H9 (cell line): ENCODE measurements around the gene KDM5B. TPM values are rescaled to one million over a fixed set of nuclear protein-coding genes. Genes with fewer than 3 reads are reported as not detected.

Experiments
- DNase-seq: peaks from one replicate; pipeline ENCODE4 v3.0.0-alpha.2; 2017
- H2AFZ ChIP-seq: one replicate; pipeline ENCODE4 v1.6.1; 2013; ENCODE audit warnings: mild to moderate bottlenecking, low read length, control low read depth, moderate library complexity
- H2AK5ac ChIP-seq: 2 replicates; pipeline ENCODE4 v1.6.1; 2013; ENCODE audit warnings: low read length, control low read depth, mixed read lengths; ENCODE audit not compliant: insufficient read length
- H2BK120ac ChIP-seq: one replicate; pipeline ENCODE4 v1.6.1; 2013; ENCODE audit warnings: low read depth, mild to moderate bottlenecking, low read length, control low read depth, inconsistent platforms; ENCODE audit not compliant: poor library complexity, severe bottlenecking
- H2BK12ac ChIP-seq: 2 replicates; pipeline ENCODE4 v1.6.1; 2013; ENCODE audit warnings: low read length, control low read depth, mixed read lengths, low read depth; ENCODE audit not compliant: insufficient read length
- H2BK15ac ChIP-seq: 2 replicates; pipeline ENCODE4 v1.6.1; 2013; ENCODE audit warnings: low read depth, low read length, control low read depth
- H2BK20ac ChIP-seq: one replicate; pipeline ENCODE4 v1.6.1; 2013; ENCODE audit warnings: low read depth, mild to moderate bottlenecking, low read length, control low read depth, inconsistent platforms; ENCODE audit not compliant: poor library complexity, severe bottlenecking
- H2BK5ac ChIP-seq: 2 replicates; pipeline ENCODE4 v1.6.1; 2013; ENCODE audit warnings: low read length, control low read depth, mixed read lengths; ENCODE audit not compliant: insufficient read length
- H3K14ac ChIP-seq: 2 replicates; pipeline ENCODE4 v1.6.1; 2013; ENCODE audit warnings: low read length, control low read depth; ENCODE audit not compliant: insufficient read depth
- H3K18ac ChIP-seq: 2 replicates; pipeline ENCODE4 v1.6.1; 2013; ENCODE audit warnings: low read depth, mild to moderate bottlenecking, mixed read lengths, low read length, control low read depth; ENCODE audit not compliant: insufficient read length
- H3K23ac ChIP-seq: 2 replicates; pipeline ENCODE4 v1.6.1; 2013; ENCODE audit warnings: low read length, control low read depth, mixed read lengths, low read depth; ENCODE audit not compliant: insufficient read length
- H3K23me2 ChIP-seq: 2 replicates; pipeline ENCODE4 v1.6.1; 2013; ENCODE audit warnings: low read depth, mild to moderate bottlenecking, mixed read lengths, low read length, control low read depth; ENCODE audit not compliant: insufficient read length, poor library complexity, severe bottlenecking
- H3K27ac ChIP-seq: 2 replicates; pipeline ENCODE4 v1.5.1; 2013; ENCODE audit warnings: low read length, control low read depth, mixed read lengths, low read depth; ENCODE audit not compliant: insufficient read length
- H3K27me3 ChIP-seq: 2 replicates; pipeline ENCODE4 v1.6.1; 2013; ENCODE audit warnings: low read length, control low read depth, inconsistent platforms; ENCODE audit not compliant: insufficient read depth
- H3K4ac ChIP-seq: 2 replicates; pipeline ENCODE4 v1.6.1; 2013; ENCODE audit warnings: low read depth, mild to moderate bottlenecking, control low read depth, inconsistent platforms, low read length, moderate library complexity
- H3K4me1 ChIP-seq: 2 replicates; pipeline ENCODE4 v1.6.1; 2013; ENCODE audit warnings: low read length, control low read depth, inconsistent platforms; ENCODE audit not compliant: insufficient read depth
- H3K4me2 ChIP-seq: 2 replicates; pipeline ENCODE4 v1.6.1; 2013; ENCODE audit warnings: low read length, control low read depth, mixed read lengths; ENCODE audit not compliant: insufficient read length, insufficient read depth
- H3K56ac ChIP-seq: 2 replicates; pipeline ENCODE4 v1.6.1; 2013; ENCODE audit warnings: low read depth, mild to moderate bottlenecking, mixed read lengths, low read length, control low read depth; ENCODE audit not compliant: insufficient read length
- H3K79me1 ChIP-seq: 2 replicates; pipeline ENCODE4 v1.6.1; 2013; ENCODE audit warnings: low read depth, mild to moderate bottlenecking, moderate library complexity, low read length, control low read depth, inconsistent platforms; ENCODE audit not compliant: insufficient read depth, poor library complexity, severe bottlenecking
- H3K79me2 ChIP-seq: 2 replicates; pipeline ENCODE4 v1.6.1; 2013; ENCODE audit warnings: low read length, control low read depth, inconsistent platforms; ENCODE audit not compliant: insufficient read depth
- H3K9ac ChIP-seq: 2 replicates; pipeline ENCODE4 v1.6.1; 2013; ENCODE audit warnings: low read length, control low read depth, mixed read lengths; ENCODE audit not compliant: insufficient read length; ENCODE audit errors: extremely low read depth
- H3K9me3 ChIP-seq: one replicate; pipeline ENCODE4 v1.6.1; 2013; ENCODE audit warnings: low read depth, low read length, inconsistent platforms; ENCODE audit not compliant: control insufficient read depth
- H3T11ph ChIP-seq: one replicate; pipeline ENCODE4 v1.6.1; 2013; ENCODE audit warnings: mild to moderate bottlenecking, low read length, control low read depth, inconsistent platforms
- H4K20me1 ChIP-seq: one replicate; pipeline ENCODE4 v1.6.1; 2013; ENCODE audit not compliant: control insufficient read depth, insufficient read length, insufficient read depth
- H4K5ac ChIP-seq: 2 replicates; pipeline ENCODE4 v1.6.1; 2013; ENCODE audit warnings: low read depth, mild to moderate bottlenecking, mixed read lengths, low read length, control low read depth; ENCODE audit not compliant: insufficient read length
- H4K8ac ChIP-seq: replicated peaks from 2 replicates; pipeline ENCODE4 v1.6.1; 2013; ENCODE audit warnings: low read length, control low read depth, mixed read lengths, low read depth; ENCODE audit not compliant: insufficient read length
- H4K91ac ChIP-seq: 2 replicates; pipeline ENCODE4 v1.6.1; 2013; ENCODE audit warnings: low read depth, mild to moderate bottlenecking, moderate library complexity, mixed read lengths, low read length, control low read depth; ENCODE audit not compliant: insufficient read length
- H3K27ac Mint-ChIP-seq, 3 experiments: 2 replicates in 2 of 3; 3 replicates in 1 of 3; pipeline ENCODE4 v1.8.0; 2020 to 2021; ENCODE audit warnings: mixed read lengths in 3 of 3, mild to moderate bottlenecking in 1 of 3, moderate library complexity in 1 of 3
- H3K27me3 Mint-ChIP-seq: 2 replicates; pipeline ENCODE4 v1.8.0; 2021; ENCODE audit warnings: low read depth, mild to moderate bottlenecking, moderate library complexity, mixed read lengths
- H3K36me3 Mint-ChIP-seq, 3 experiments: 2 replicates in 2 of 3; 3 replicates in 1 of 3; pipeline ENCODE4 v1.8.0; 2020 to 2021; ENCODE audit warnings: low read depth in 3 of 3, mixed read lengths in 3 of 3; ENCODE audit not compliant: insufficient read depth in 1 of 3
- H3K4me1 Mint-ChIP-seq, 2 experiments: 2 replicates each; pipeline ENCODE4 v1.8.0; 2020; ENCODE audit warnings: mixed read lengths in 2 of 2
- H3K4me3 Mint-ChIP-seq, 2 experiments: 2 replicates in 1 of 2; 3 replicates in 1 of 2; pipeline ENCODE4 v1.8.0; 2020 to 2021; ENCODE audit warnings: mild to moderate bottlenecking in 2 of 2, mixed read lengths in 2 of 2, moderate library complexity in 1 of 2
- H3K9me3 Mint-ChIP-seq, 2 experiments: 2 replicates in 1 of 2; 3 replicates in 1 of 2; pipeline ENCODE4 v1.8.0; 2020; ENCODE audit warnings: mild to moderate bottlenecking in 2 of 2, mixed read lengths in 2 of 2, moderate library complexity in 1 of 2
- WGBS: extraction: QIAGEN DNeasy Blood & Tissue Kit; methylation state at CpG from one replicate; pipeline ENCODE4 v1.1.7; 2013; ENCODE audit warnings: missing lambda C conversion rate, low lambda C conversion rate, mixed read lengths; ENCODE audit not compliant: insufficient read length; ENCODE audit errors: extremely low coverage; 5-methylcytosine and 5-hydroxymethylcytosine counted together
- total RNA-seq: library from RNA; stranded (reverse); gene quantifications from 2 replicates; pipeline ENCODE4 v1.2.1, GENCODE V29; 2021
- TF ChIP-seq, protein P1 (sequence below): fragments of 200-600 bp; sonication (generic); conservative IDR thresholded peaks from 3 replicates; pipeline ENCODE4 v1.8.0; 2021; ENCODE audit warnings: antibody characterized with exemption, mild to moderate bottlenecking

The KDM5B gene
- total RNA-seq, 1 experiment from 2014 or later: 210 TPM

DNA sequence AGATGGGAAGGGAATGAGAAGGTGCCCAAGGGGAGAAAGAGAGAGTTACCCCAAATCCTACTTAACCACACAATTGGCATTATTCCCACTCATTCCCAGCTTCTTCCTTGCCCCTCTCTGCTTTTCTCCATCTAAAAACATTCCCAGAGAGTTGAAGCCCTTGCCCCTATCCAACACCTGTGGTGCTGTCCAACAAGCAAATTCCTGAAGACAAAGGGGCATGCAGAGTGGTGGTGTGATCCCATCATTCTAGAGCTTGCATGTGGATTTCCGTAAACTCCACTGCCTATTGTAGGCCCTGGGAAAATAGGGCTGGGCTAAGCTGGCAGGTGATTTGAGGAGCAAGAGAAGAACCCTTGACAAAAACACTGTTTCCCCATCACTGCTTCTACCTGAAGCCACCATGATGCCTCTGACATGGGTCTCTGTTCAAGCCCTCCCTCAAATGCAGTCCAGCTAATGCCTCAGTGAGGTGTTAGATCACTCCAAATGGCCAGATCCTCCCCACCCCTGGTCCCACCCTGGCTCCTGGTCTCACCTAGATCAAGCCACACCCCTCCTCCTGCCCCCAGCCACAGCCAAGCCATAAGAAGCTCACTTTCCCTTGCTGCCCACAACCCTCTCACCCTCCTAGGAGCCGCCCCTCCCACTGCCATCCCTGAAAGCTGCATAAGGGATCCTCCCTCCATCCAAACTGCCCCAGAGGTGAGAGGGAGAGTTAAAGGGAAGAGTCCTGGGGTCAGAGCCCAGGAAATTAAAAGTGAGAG, 127.5 kb downstream of the KDM5B start:
- no peak overlapping the region for H4K91ac ChIP-seq
- H3K4me3 Mint-ChIP-seq: no peak overlapping the region
- H2BK20ac ChIP-seq: no peak overlapping the region
- no peak overlapping the region for H3K56ac ChIP-seq
- H3K27me3 Mint-ChIP-seq: peaks cover 3% of the 10 kb centered on the region; the same call in 1 of the 2 replicates
- no peak overlapping the region for H2BK120ac ChIP-seq
- TF ChIP-seq, protein P1, sequence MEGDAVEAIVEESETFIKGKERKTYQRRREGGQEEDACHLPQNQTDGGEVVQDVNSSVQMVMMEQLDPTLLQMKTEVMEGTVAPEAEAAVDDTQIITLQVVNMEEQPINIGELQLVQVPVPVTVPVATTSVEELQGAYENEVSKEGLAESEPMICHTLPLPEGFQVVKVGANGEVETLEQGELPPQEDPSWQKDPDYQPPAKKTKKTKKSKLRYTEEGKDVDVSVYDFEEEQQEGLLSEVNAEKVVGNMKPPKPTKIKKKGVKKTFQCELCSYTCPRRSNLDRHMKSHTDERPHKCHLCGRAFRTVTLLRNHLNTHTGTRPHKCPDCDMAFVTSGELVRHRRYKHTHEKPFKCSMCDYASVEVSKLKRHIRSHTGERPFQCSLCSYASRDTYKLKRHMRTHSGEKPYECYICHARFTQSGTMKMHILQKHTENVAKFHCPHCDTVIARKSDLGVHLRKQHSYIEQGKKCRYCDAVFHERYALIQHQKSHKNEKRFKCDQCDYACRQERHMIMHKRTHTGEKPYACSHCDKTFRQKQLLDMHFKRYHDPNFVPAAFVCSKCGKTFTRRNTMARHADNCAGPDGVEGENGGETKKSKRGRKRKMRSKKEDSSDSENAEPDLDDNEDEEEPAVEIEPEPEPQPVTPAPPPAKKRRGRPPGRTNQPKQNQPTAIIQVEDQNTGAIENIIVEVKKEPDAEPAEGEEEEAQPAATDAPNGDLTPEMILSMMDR: no peak
- H3K9ac ChIP-seq: no peak overlapping the region
- no peak overlapping the region for H3K14ac ChIP-seq
- H3K4me2 ChIP-seq: no peak overlapping the region
- peaks cover 0 to 8% of the 10 kb centered on the region in 2 experiments; a peak in 3 of 5 replicates for H3K9me3 Mint-ChIP-seq
- H3K23me2 ChIP-seq: no peaks in the 10 kb centered on the region
- no peaks in the 10 kb centered on the region for H4K20me1 ChIP-seq
- no peaks in the 10 kb centered on the region for H3K9me3 ChIP-seq
- no peaks in the 10 kb centered on the region for H3K27me3 ChIP-seq
- H2BK5ac ChIP-seq: no peak overlapping the region
- H4K8ac ChIP-seq: no peak overlapping the region
- no peak overlapping the region for H2AK5ac ChIP-seq
- H3K36me3 Mint-ChIP-seq: peaks cover 3 to 10% (median 9%) of the 10 kb centered on the region in 3 experiments; a peak in 4 of 7 replicates
- H3K79me2 ChIP-seq: no peaks in the 10 kb centered on the region
- no peak overlapping the region for H3K4ac ChIP-seq
- H3K27ac ChIP-seq: no peak overlapping the region
- H3K4me1 Mint-ChIP-seq: peaks cover 17 to 48% of the 10 kb centered on the region in 2 experiments
- H3T11ph ChIP-seq: no peak overlapping the region
- H3K18ac ChIP-seq: no peak overlapping the region
- no peak overlapping the region for H2BK15ac ChIP-seq
- WGBS: no CpG with 5 or more reads among the region's 2 CpGs
- peaks cover 4% of the 10 kb centered on the region; the same call in 1 of the 2 replicates for H3K4me1 ChIP-seq
- DNase-seq: peak; percentile 69
- H2BK12ac ChIP-seq: no peak overlapping the region
- H3K23ac ChIP-seq: no peak overlapping the region
- no peak overlapping the region for H2AFZ ChIP-seq
- H3K79me1 ChIP-seq: no peaks in the 10 kb centered on the region
- H4K5ac ChIP-seq: no peak overlapping the region
- peak overlapping the region in 2 of 3 experiments; percentile 28 to 46; a peak in 3 of 7 replicates for H3K27ac Mint-ChIP-seq
